ENCODE results near the gene FANCE. TPM values are rescaled to one million over a fixed set of nuclear protein-coding genes. Genes with fewer than 3 reads are reported as not detected.

FANCE gene
- polyA plus RNA-seq, 1 donor (not counting 4 experiments of a cell fraction or from before 2014, with no cell fraction given), result 6.4 TPM

GRCh38 chr6:35475573-35475972 lies 23.4 kb downstream of the FANCE start:
- FAIRE-seq (no peak), DNase-seq (ENCODE audit: low read depth, low spot score) (no peak)
- dilution Hi-C loops (cut with MboI; ENCODE audit: extremely low pct_ligation_motif_present, low sequenced_read_pairs), result no loop called here
- Histone ChIP-seq H3K4me2 (ENCODE audit: control insufficient read depth, extremely low read depth, insufficient read depth, low read depth, low read length) (no peak overlapping the region), H4K20me1 (ENCODE audit: control insufficient read depth, extremely low read depth, insufficient read depth, low read length) (peaks cover 22% of the 10 kb centered on the region), H3K9me3 (ENCODE audit: control insufficient read depth, low read depth, low read length) (no peaks in the 10 kb centered on the region), H3K27me3 (ENCODE audit: control insufficient read depth, extremely low read depth, insufficient read depth, low read length) (no peaks in the 10 kb centered on the region), H3K9me1 (ENCODE audit: control insufficient read depth, extremely low read depth, insufficient read depth, low read length) (peaks cover 3% of the 10 kb centered on the region), H3K27ac (ENCODE audit: control insufficient read depth, insufficient read depth, low read length) (no peak overlapping the region), H3K79me2 (ENCODE audit: control insufficient read depth, insufficient read depth, low read length) (peaks cover 5% of the 10 kb centered on the region), H2AFZ (ENCODE audit: control insufficient read depth, low read length) (no peak overlapping the region), H3K9ac (ENCODE audit: control insufficient read depth, extremely low read depth, insufficient read depth, low read length) (no peak overlapping the region), H3K36me3 (ENCODE audit: control insufficient read depth in 2 of 2, extremely low read depth in 1 of 2, insufficient read depth in 2 of 2, low read length in 2 of 2) (peaks cover 16 to 44% of the 10 kb centered on the region in 2 experiments), H3K4me1 (ENCODE audit: control insufficient read depth, extremely low read depth, insufficient read depth, low read length) (peaks cover 8% of the 10 kb centered on the region), H3K4me3 (ENCODE audit: control insufficient read depth in 2 of 3, extremely low read depth in 1 of 3, insufficient read depth in 2 of 3, low read depth in 1 of 3, low read length in 3 of 3) (no peak overlapping the region)
- TF ChIP-seq EZH2 (IDR thresholded peaks at IDR 0.05; ENCODE audit: low read length) (no peak), CTCF (optimal IDR thresholded peaks at IDR 0.05 in 1 of 3, IDR thresholded peaks at IDR 0.05 in 1 of 3, conservative IDR thresholded peaks at IDR 0.05 in 1 of 3; ENCODE audit: extremely low read depth in 1 of 3, insufficient read depth in 2 of 3, low read length in 3 of 3) (no peak)

- H3K9me3 ChIP-seq (ENCODE audit: control insufficient read depth, low read depth, low read length), result no peaks in the 10 kb centered on the region
- peaks cover 11 to 46% of the 10 kb centered on the region in 2 experiments for H3K36me3 ChIP-seq (ENCODE audit: control insufficient read depth in 2 of 2, extremely low read depth in 1 of 2, insufficient read depth in 2 of 2, low read length in 2 of 2)
- dilution Hi-C loops (cut with MboI; ENCODE audit: extremely low pct_ligation_motif_present, low sequenced_read_pairs), result no loop called here
- peaks cover 3% of the 10 kb centered on the region for H3K9me1 ChIP-seq (ENCODE audit: control insufficient read depth, extremely low read depth, insufficient read depth, low read length)
- DNase-seq (ENCODE audit: low read depth, low spot score), result no peak
- H2AFZ ChIP-seq (ENCODE audit: control insufficient read depth, low read length), result no peak overlapping the region
- H3K4me3 ChIP-seq (ENCODE audit: control insufficient read depth in 2 of 3, extremely low read depth in 1 of 3, insufficient read depth in 2 of 3, low read depth in 1 of 3, low read length in 3 of 3), result no peak overlapping the region
- H3K27me3 ChIP-seq (ENCODE audit: control insufficient read depth, extremely low read depth, insufficient read depth, low read length), result no peaks in the 10 kb centered on the region
- no peak for FAIRE-seq
- no peak overlapping the region for H3K4me2 ChIP-seq (ENCODE audit: control insufficient read depth, extremely low read depth, insufficient read depth, low read depth, low read length)
- peaks cover 20% of the 10 kb centered on the region for H4K20me1 ChIP-seq (ENCODE audit: control insufficient read depth, extremely low read depth, insufficient read depth, low read length)
- no peak overlapping the region for H3K9ac ChIP-seq (ENCODE audit: control insufficient read depth, extremely low read depth, insufficient read depth, low read length)
- TF ChIP-seq CTCF (optimal IDR thresholded peaks at IDR 0.05 in 1 of 3, IDR thresholded peaks at IDR 0.05 in 1 of 3, conservative IDR thresholded peaks at IDR 0.05 in 1 of 3; ENCODE audit: extremely low read depth in 1 of 3, insufficient read depth in 2 of 3, low read length in 3 of 3), result no peak
- TF ChIP-seq EZH2 (IDR thresholded peaks at IDR 0.05; ENCODE audit: low read length), result no peak
- peaks cover 2% of the 10 kb centered on the region for H3K79me2 ChIP-seq (ENCODE audit: control insufficient read depth, insufficient read depth, low read length)
- H3K4me1 ChIP-seq (ENCODE audit: control insufficient read depth, extremely low read depth, insufficient read depth, low read length), result peaks cover 3% of the 10 kb centered on the region
- no peak overlapping the region for H3K27ac ChIP-seq (ENCODE audit: control insufficient read depth, insufficient read depth, low read length)
Measured at GRCh38 chr6:35476004-35476403, 23.9 kb downstream of the FANCE start.
